ENCODE measurements around the gene CBX2. TPM values are rescaled to one million over a fixed set of nuclear protein-coding genes. Genes with fewer than 3 reads are reported as not detected.

Gene CBX2
- total RNA-seq, 1 experiment from 2014 or later, result 79.4 TPM

DNA sequence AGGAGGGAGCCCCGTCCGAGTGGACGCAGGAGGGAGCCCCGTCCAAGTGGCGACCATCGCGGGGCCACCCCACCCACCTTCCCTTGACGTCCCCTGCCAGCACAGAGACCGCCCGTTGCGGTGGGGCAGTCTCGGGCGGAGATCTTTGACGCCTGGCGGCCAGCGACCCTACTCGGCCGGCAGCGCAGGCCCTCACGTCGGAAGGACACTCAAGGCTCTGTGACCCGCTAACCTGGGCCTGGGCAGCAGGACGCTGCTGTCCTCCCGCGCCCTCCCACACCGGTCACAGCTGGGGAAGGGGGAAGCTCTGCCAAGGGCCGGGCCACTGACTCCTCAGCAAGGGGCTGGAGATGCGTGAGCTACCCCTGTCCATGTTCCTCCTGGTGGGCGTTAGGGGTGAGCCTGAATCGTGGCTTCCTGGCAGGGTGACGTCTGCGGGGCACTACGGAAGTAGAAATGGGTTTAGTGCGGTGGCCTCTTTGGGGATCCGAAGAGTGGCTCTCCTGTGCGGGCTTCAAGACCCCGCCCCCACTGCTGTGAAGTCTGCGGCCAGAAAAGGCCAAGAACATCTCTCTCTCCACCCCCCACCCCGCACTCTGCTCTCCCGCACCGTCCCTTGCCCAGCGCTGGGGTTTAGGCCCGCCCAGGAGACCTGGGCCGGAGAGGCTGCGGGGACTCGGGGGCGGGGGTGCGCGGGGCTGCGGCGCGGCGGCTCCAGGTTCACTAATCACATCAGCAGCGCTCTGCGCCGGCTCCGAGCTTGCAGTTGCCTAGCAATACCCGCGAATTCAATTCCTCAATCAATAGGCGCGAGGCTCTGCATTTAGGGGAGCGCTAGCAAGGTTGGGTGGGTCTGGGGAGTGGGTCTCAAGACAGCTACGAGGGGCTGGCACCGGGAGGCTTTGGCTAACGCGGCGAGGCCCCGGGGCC lies 13.1 kb downstream of the CBX2 start:
- H3K36me3 Mint-ChIP-seq (ENCODE audit: insufficient read depth in 1 of 3, low read depth in 3 of 3), result peaks cover 0 to 5% (median 0%) of the 10 kb centered on the region in 3 experiments; a peak in 3 of 7 replicates
- no peak overlapping the region for H3K4ac ChIP-seq (ENCODE audit: low read depth, low read length)
- H3K9me3 Mint-ChIP-seq, result peaks cover 0 to 3% of the 10 kb centered on the region in 2 experiments; a peak in 1 of 5 replicates
- H4K91ac ChIP-seq (ENCODE audit: insufficient read length, low read depth, low read length), result no peak overlapping the region
- H3K79me2 ChIP-seq (ENCODE audit: insufficient read depth, low read length), result no peaks in the 10 kb centered on the region
- no peak overlapping the region for H3K27ac Mint-ChIP-seq
- peaks cover 3% of the 10 kb centered on the region for H4K20me1 ChIP-seq (ENCODE audit: control insufficient read depth, insufficient read depth, insufficient read length)
- H3K14ac ChIP-seq (ENCODE audit: insufficient read depth, low read length), result no peak overlapping the region
- peak; percentile 56 for DNase-seq
- H3K18ac ChIP-seq (ENCODE audit: insufficient read length, low read depth, low read length), result no peak overlapping the region
- H3K4me3 Mint-ChIP-seq, result peak overlapping the region in 1 of 2 experiments; percentile 55; a peak in 2 of 5 replicates
- no peak overlapping the region for H4K8ac ChIP-seq (replicated peaks; ENCODE audit: insufficient read length, low read depth, low read length)
- H3K4me2 ChIP-seq (ENCODE audit: insufficient read depth, insufficient read length, low read length), result no peak overlapping the region
- no peak overlapping the region for H2AFZ ChIP-seq (ENCODE audit: low read length)
- H3K9ac ChIP-seq (ENCODE audit: extremely low read depth, insufficient read length, low read length), result no peak overlapping the region
- no peak overlapping the region for H2AK5ac ChIP-seq (ENCODE audit: insufficient read length, low read length)
- H3K79me1 ChIP-seq (ENCODE audit: insufficient read depth, low read depth, low read length, poor library complexity, severe bottlenecking), result no peaks in the 10 kb centered on the region
- H4K5ac ChIP-seq (ENCODE audit: insufficient read length, low read depth, low read length), result no peak overlapping the region
- H3K27me3 ChIP-seq (ENCODE audit: insufficient read depth, low read length), result peaks cover 69% of the 10 kb centered on the region
- TF ChIP-seq, protein P1, sequence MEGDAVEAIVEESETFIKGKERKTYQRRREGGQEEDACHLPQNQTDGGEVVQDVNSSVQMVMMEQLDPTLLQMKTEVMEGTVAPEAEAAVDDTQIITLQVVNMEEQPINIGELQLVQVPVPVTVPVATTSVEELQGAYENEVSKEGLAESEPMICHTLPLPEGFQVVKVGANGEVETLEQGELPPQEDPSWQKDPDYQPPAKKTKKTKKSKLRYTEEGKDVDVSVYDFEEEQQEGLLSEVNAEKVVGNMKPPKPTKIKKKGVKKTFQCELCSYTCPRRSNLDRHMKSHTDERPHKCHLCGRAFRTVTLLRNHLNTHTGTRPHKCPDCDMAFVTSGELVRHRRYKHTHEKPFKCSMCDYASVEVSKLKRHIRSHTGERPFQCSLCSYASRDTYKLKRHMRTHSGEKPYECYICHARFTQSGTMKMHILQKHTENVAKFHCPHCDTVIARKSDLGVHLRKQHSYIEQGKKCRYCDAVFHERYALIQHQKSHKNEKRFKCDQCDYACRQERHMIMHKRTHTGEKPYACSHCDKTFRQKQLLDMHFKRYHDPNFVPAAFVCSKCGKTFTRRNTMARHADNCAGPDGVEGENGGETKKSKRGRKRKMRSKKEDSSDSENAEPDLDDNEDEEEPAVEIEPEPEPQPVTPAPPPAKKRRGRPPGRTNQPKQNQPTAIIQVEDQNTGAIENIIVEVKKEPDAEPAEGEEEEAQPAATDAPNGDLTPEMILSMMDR (conservative IDR thresholded peaks at IDR 0.05), result no peak
- no peak overlapping the region for H2BK15ac ChIP-seq (ENCODE audit: low read depth, low read length)
- H3K23ac ChIP-seq (ENCODE audit: insufficient read length, low read depth, low read length), result no peak overlapping the region
- no peak overlapping the region for H2BK5ac ChIP-seq (ENCODE audit: insufficient read length, low read length)
- no CpG with 5 or more reads among the region's 68 CpGs for WGBS (ENCODE audit: extremely low coverage, insufficient read length, low lambda C conversion rate)
- H2BK120ac ChIP-seq (ENCODE audit: low read depth, low read length, poor library complexity, severe bottlenecking), result no peak overlapping the region
- no peak overlapping the region for H3K56ac ChIP-seq (ENCODE audit: insufficient read length, low read depth, low read length)
- H3T11ph ChIP-seq (ENCODE audit: low read length), result no peak overlapping the region
- H3K27me3 Mint-ChIP-seq (ENCODE audit: low read depth), result peaks cover 97% of the 10 kb centered on the region
- peaks cover 8% of the 10 kb centered on the region for H3K4me1 ChIP-seq (ENCODE audit: insufficient read depth, low read length)
- peaks cover 6% of the 10 kb centered on the region for H3K23me2 ChIP-seq (ENCODE audit: insufficient read length, low read depth, low read length, poor library complexity, severe bottlenecking)
- H2BK20ac ChIP-seq (ENCODE audit: low read depth, low read length, poor library complexity, severe bottlenecking), result no peak overlapping the region
- no peak overlapping the region for H2BK12ac ChIP-seq (ENCODE audit: insufficient read length, low read depth, low read length)
- peaks cover 32 to 61% of the 10 kb centered on the region in 2 experiments for H3K4me1 Mint-ChIP-seq
- no peak overlapping the region for H3K27ac ChIP-seq (ENCODE audit: insufficient read length, low read depth, low read length)
- no peaks in the 10 kb centered on the region for H3K9me3 ChIP-seq (ENCODE audit: control insufficient read depth, low read depth, low read length)
